ENCODE results near the gene C10orf67.
"Not testable (repeated sequence)": the region's sequence is repeated elsewhere in the genome, so short reads cannot be mapped to it uniquely, and the experiment has no call there.

The C10orf67 gene

GRCh38 chr10:23362879-23363792, 18.5 kb upstream of the C10orf67 start:
- in situ Hi-C loops (cut with MboI; ENCODE audit: low sequenced_read_pairs), result no loop called here

DNA sequence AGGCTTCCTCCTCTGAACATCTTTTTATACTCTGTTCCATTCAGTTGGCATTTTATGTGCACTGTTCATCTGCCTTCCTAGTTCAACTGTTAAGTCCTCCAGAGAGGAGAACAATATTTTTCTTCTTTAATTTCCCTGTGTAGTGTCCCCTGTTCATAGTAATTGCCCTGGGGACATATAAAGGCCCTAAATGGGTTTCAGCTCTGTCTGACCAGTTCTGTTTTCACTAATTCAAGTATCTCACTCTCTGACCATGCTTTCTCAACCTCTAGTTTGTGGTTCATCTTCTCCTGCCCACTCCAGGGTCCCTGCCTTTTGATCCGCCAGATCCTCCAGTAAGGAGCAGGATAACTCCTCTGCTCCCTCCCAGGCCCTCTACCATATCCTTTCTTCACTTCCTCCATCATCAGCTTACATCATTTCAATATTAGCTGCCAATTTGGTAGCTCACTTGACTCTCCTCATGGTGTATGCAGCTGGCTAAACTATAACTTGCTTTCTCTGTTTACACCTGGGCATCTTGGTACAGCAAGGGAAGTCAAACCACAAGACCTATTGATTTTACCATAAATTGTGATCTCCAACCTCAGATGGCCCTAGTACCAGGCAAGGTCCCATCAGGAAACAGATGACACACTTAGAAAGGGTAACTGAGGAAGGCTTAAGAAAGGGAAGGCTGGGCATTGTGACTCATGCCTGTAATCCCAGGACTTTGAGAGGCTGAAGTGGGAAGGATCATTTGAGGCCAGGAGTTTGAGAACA, 17.7 kb upstream of the C10orf67 start:
- in situ Hi-C loops (cut with MboI; ENCODE audit: low sequenced_read_pairs), result no loop called here

DNA sequence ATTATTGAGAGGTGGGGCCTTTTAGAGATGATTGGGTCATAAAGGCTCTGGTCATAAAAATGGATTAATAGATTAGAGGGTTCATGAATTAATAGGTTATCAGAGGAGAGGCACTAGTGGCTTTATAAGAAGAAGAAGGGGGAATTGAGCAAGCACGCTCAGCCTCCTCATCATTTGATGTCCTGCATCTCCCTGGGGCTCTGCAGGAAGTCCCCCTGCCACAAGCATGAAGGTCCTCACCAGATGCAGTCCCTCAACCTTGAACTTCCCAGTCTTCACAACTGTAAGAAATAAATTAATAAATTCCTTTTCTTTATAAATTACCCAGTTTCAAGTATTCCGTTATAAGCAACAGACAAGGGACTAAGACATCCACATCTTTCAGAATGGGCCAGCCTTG, 17.1 kb upstream of the C10orf67 start:
- in situ Hi-C loops (cut with MboI; ENCODE audit: low sequenced_read_pairs), result no loop called here

- in situ Hi-C loops (cut with MboI; ENCODE audit: low sequenced_read_pairs), result no loop called here
Observed at GRCh38 chr10:23359692-23360380, 15.2 kb upstream of the C10orf67 start.

- in situ Hi-C loops (cut with MboI; ENCODE audit: low sequenced_read_pairs), result no loop called here
Observed at GRCh38 chr10:23358357-23358756, 13.8 kb upstream of the C10orf67 start.

GRCh38 chr10:23354630-23355279, 10.2 kb upstream of the C10orf67 start:
- in situ Hi-C loops (cut with MboI; ENCODE audit: low sequenced_read_pairs), result no loop called here

GRCh38 chr10:23351926-23352519, 7.4 kb upstream of the C10orf67 start:
- in situ Hi-C loops (cut with MboI; ENCODE audit: low sequenced_read_pairs), result no loop called here

DNA sequence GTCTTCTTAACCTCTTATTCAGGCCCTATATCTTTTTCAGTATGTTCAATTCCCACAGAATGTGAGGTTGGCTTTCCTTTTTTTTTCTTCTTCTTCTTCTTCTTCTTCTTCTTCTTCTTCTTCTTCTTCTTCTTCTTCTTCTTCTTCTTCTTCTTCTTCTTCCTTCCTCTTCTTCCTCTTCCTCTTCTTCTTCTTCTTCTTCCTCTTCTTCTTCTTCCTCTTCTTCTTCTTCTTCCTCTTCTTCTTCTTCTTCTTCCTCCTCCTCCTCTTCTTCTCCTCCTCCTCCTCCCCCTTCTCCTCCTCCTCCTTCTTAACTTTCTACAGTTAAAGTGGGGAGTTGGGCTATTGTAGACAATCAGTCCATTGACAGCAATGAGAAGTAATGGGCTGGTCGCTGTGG, 6.1 kb upstream of the C10orf67 start:
- in situ Hi-C loops (cut with MboI; ENCODE audit: low sequenced_read_pairs), result not testable (repeated sequence)

- in situ Hi-C loops (cut with MboI; ENCODE audit: low sequenced_read_pairs), result no loop called here
Observed at GRCh38 chr10:23345861-23346260, 1.3 kb upstream of the C10orf67 start.

- in situ Hi-C loops (cut with MboI; ENCODE audit: low sequenced_read_pairs), result no loop called here
Observed at GRCh38 chr10:23343591-23344240, 881 bp downstream of the C10orf67 start.

GRCh38 chr10:23342213-23342884, 2.2 kb downstream of the C10orf67 start:
- in situ Hi-C loops (cut with MboI; ENCODE audit: low sequenced_read_pairs), result no loop called here

DNA sequence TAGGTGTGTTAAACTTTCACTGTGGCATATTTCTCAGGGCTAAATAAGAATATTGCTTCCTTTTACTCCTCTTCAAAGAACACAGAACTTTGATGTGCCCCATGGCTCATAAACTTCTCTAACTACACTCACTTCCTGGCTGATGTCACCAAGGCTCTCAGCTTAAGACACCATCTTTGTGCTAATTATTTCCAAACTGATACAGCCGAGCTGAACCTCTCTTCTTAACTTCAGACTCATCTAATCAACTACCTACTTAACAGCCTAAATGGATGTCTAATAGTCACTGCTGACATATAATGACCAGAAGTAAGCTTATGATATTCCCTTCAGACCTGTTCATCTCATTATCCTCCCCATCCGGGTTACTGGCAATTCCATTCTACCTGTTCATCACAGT, 3.6 kb downstream of the C10orf67 start:
- in situ Hi-C loops (cut with MboI; ENCODE audit: low sequenced_read_pairs), result no loop called here

DNA sequence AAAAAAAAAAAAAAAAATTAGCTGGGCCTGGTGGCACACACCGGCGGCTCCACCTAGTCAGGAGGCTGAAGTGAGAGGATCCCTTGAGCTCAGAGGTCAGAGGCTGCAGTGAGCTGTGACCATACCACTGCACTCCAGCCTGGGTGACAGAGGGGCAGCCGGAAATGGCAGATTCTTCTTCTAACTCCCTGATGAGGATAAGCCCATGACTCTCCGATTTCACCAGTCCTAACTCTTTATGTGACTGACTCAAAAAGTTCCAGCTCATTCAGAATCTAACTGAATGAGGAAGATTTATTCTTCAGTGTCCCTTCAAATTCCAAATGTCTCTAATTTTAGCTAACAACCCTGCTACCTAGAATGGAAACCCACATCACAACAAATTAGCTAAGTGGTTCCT, 4.2 kb downstream of the C10orf67 start:
- in situ Hi-C loops (cut with MboI; ENCODE audit: low sequenced_read_pairs), result no loop called here

DNA sequence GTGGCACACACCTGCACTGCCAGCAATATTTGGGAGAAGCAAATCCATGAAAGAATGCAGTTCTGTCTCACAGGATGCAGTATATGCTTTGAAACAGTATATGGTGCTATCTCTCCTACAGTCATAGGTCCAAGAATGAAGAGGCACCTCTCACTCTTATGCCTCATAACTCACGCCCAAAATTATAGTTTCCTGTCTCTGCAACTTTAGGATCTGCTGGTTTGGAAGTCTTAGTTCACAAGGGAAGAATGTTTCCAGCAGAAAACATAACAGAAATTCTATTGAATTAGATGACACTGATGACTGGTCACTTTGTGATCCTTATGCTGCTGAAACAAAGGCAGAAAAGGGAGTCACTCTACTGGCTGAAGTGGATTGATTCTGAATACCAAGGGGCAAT, 5.7 kb downstream of the C10orf67 start:
- in situ Hi-C loops (cut with MboI; ENCODE audit: low sequenced_read_pairs), result no loop called here

- in situ Hi-C loops (cut with MboI; ENCODE audit: low sequenced_read_pairs), result no loop called here
Observed at GRCh38 chr10:23338155-23338828, 6.3 kb downstream of the C10orf67 start.

- in situ Hi-C loops (cut with MboI; ENCODE audit: low sequenced_read_pairs), result no loop called here
Observed at GRCh38 chr10:23337616-23338015, 7.0 kb downstream of the C10orf67 start.

- in situ Hi-C loops (cut with MboI; ENCODE audit: low sequenced_read_pairs), result no loop called here
Observed at GRCh38 chr10:23331567-23332301, 12.9 kb downstream of the C10orf67 start.

DNA sequence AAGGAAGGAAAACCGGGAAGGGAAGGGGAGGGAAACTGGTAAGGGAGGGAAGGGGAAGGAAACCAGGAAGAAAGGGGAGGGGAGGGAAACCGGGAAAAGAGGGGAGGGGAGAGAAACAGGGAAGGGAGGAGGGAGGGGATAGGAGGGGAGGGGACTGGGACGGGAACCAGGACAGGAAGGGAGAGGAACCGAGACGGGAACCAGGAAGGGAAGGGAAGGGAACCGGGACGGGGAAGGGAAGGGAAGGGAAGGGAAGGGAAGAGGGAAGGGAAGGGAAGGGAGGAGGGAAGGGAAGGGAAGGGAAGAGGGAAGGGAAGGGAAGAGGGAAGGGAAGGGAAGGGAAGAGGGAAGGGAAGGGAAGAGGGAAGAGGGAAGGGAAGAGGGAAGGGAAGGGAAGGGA, 13.6 kb downstream of the C10orf67 start:
- in situ Hi-C loops (cut with MboI; ENCODE audit: low sequenced_read_pairs), result no loop called here

All from HL-60/S4 (cell line).